Measurements from ENCODE around the gene TFR2.

TFR2 gene

DNA sequence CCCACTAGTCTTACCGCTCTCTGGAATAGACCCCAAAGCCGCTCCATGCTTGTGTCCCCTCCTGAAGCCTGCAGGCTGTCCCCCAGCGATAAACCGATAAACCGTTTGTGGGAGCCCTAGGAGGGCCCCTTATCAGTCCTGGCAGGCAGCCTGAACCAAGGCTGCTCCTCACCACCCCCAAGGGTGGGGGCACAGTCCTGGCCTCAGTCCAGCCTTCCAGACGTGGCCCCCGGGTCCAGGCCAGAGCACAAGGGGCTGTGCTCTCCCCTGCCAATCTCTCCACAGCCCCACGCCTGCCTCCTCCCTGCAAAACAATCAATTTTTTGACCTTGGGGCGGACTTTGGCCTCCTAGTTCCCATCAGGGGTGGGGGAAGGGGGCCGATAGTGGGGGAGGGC lies at the start of gene TFR2:
Gene TFR2 (minus strand): TSS at position 90 of the 397 bp plus-strand sequence. CDS start 43 bp downstream, at position 47.
- no peak for DNase-seq

DNA sequence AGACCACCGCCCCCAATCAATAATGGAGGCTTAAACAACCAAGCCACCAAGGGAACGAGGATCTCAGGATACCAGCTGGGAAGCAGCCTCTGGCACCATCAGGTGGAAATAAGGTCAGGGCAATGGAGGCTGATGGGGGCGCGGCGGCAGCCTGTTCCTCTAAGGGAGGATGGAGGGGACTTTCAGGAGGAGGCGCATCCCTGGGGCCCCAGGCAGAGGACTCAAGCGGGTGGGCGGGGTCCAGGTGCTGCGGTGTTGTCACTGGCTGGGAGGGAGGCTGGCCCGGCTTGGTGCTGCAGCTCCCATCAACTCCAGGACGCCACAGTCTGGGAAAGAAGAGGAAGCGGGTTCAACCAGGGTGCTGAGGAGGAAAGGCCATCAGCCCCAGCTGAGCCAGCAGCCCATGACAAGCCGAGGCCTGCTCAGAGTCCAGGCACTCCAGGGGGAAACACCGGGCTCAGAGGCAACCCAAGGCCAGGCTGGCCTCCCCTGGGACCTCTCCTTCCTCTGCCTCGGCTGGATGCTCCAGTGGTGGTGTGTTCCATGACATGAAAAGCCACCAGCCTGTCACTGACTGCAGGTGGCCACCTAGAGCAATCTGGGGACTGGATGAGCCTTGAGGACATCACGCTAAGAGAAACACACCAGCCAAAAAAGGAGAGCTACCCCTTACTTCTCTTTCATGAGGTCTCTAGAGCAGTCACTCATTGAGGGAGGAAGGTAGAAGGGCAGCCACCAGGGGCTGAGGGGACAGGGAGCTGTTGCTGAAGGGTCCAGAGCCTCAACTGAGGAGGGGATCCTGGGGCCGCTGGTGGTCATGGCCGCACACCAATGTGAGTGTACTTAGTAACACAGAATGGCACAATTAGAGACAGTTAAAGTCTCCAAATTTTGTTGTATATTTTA lies 48.1 kb upstream of the TFR2 start:
- no peak for DNase-seq

DNA sequence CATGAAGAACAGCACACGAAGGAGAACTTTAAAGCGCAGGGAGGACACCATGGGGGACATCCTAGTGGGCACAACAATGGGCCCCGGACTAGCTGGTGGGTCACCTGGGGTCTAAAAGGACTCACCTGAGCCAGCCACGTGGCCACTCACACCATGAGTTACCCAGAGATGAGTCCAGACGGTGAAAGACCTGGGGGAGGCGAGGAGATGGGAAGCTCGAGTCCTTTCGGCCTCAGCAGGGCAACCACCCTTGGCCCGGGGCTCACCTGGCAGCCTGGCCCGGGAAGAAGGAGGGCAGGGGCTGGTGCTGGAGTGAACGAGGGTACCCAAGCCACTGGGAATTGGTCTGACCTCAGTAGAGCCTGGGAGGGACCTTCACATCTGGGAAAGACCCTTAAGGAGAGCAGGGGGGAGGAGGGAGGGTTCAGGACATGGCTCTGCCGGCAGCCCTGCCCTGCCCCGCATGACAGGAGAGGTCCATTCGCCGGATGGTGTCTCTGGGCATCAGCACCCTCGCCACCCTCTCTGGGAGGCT lies 47.0 kb upstream of the TFR2 start:
- DNase-seq = no peak

DNA sequence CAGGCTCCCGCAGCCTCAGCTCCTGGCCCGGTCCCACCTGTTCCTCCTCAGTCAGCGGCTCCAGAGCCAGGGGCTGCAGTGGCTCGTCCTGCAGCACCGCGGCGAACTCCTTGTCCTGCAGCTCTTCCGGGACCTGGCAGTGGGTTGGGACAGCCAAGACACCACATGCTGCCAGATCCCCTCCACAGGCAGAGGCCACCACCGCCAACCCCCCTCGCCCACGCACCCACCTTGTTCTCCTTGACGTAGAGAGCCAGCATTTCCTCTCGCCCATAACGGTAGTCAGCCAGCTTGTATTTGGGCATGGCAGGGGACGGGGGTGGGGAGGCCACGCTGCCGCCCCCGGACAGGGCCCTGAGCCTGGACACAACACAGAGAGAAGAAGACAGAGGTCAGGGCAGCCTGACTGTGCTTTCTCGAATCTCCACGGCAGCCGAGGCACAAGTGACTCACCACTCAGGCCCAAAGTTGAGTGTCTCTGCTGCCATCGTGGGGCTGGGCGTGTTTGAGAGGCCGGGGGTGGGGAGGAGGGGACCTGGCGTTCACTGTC lies 46.5 kb upstream of the TFR2 start:
- DNase-seq = no peak

DNA sequence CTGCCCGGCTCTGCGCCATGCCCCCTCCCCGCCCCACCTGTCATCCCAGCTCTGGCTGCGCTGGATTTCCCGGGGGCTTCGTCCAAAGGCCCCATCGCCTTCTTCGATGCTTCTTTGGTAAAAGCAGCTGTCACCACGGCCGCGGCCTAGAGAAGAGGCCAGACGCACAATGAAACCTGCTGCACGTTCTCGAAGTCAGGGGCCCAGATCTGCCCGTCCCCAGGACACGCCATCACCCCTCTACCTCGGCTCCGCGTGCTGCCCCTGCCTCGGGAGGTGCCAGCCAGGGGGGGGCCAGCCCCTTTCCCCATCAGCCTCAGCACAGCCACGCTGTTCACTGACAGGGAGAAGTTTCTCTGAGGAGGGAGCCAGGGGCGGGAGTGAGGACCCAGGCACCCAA lies 45.9 kb upstream of the TFR2 start:
- no peak for DNase-seq

DNA sequence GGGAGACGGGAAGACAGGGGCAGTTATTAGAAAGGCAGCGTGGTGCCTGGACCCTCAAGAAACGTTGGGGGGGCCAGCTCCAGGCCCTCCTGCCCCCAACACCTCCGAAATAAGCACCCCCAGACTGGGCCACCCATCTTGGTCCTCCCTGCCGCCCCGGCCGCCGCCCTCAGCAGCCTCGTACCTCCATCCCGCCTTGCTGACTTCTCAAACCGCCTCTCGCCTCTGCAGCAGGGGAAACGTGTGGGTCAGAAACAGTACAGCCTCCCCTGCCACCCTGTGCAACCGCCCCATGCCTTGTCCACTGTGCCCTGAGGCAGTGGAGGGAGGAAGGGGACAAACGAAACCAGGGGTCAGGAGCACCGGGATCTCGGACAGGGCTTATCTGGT lies 45.5 kb upstream of the TFR2 start:
- no peak for DNase-seq

DNA sequence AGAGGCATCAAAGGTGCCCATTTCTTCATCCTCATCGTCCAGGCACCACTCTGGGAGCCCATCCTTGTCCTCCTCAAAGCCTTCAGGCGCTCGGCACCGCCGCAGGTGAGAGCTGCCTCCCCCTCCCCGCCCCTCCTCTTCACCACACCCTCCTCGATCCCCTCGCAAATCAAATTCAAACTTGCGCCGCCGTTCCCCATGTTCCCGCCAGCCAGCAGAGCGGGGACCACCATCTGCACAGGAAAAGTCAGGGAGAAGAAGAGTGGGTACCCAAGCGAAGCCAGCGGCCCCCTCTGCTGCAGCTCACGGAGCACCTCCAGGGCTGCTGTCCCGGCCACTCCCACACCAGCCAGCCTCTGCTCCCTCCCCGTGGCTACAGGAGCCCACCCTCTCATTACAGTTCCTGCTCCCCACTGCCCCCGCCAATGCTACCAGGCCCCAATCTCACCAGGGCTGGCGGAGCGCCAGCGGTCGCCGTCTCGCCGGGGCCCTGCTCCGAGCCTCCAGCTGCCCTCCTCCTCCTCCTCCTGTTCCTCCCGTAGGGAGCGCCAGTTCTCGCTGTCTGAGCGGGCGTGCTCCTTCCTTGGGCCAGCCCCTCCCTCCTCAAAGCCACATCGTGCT lies 45.0 kb upstream of the TFR2 start:
- no peak for DNase-seq

DNA sequence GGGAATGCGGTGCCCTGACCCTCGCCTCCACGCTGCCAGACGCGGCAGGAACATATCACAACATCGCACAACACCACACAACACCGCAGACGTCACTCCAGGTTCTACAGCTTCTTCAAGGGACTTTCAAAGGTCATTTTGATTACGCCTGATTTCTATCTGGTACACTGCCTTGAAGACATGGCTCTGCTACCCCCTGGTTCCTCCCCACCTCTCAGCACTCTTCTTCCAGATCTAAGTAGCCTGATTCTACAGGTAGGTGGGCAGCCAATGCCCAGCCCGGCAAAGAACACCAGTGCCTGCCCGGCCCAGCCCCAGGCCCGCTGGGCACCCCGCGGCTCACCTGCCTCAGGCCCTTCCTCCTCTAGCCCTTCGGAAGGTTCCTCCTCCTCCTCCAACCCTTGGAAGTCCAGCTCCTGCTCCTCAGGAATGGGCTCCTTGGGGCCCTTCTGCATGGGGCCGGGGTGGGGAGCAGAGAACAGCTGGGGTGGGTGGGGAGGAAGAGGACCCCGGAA lies 44.3 kb upstream of the TFR2 start:
- DNase-seq = no peak

DNA sequence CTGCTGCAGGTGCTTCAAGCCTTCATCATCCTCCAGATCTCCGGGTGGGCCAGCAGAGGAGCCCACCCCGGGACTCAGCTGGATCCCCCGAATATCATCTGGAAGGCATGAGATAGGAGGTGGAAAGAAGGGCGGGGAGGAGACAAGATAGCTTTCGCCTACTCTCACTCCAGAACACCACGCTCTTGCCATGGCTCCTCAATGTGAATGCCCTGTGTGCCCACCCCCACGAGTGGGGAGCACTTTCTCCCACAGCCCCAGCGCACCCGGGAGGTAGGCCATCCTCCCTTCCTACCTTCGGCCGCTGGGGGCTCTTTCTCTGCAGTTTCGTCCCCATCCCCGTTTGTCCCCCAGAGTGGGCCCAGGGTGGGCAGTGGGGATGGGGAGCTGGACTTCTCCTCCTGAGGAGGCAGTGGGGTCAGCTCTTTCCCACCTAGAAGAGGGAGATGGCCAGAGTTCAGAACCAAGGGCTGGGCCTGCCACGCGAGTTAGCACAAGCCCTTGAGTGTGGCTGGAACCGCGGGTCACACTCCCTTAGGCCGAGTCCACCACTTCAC lies 43.8 kb upstream of the TFR2 start:
- DNase-seq = no peak

DNA sequence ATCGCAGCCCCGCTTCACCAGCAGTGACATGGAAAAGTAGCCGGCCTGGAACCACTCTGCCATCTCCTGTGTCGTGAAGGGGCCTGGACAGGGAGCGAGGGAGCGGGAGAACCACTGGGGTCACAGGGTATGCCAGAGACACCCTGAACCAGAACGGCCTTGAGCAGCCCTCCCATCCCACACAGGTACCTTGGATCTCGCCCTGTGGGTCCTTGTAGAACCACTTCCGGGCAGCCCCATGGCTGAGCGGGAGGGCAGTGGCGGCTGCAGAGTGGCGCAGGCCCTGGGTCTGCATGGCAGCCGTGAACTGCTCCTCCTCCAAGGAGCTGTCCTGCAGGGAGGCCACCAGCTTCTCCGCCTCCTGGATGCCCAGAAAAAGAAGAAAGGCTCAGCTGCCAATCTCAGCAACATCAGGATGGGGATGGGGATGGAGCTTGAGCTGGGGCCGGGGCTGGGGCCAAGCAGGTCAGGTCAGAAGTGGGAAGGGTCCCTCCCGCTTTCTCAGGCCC lies 43.2 kb upstream of the TFR2 start:
- DNase-seq = no peak

DNA sequence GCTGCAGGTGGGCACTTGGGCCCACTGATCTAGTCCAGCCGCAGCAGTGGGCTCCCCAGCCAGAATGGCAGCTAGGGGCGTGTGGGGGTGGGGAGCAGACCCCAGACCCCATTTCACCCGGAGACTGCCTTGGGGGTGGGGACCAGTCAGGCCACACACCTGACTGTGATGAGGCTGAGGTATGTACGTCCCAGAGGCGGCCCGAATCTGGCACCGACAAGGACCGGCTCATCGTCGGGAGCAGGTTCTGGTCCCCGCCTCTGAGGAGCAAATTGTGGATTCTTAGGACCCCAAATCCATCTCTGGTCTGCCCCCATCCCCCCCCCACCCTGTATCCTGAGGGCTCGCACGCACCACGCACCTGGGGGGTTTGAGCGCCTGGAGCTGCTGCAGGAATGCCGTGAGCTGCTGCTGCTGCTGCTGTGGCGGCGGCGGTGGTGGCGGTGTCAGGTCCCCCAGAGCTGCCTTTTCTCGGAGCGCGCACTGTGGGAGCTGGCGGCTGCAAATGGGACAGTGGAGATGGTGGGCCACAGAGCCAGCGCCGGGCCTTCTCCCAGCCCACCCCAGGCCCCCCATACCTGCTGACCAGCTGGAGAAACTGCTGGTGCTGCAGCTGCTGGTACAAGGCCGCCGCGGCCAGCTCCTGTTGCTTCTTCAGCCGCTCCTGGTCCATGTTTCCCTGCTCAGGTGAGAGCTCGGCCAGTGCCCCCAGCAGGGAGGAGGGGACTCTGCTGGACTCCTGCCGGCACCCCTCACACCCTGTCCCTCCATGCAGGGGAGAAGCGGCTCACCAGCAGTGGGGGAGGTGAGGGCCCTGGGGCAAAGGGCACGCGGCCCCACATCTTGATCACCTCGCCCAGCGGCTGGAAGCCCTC lies 42.5 kb upstream of the TFR2 start:
- DNase-seq = no peak

DNA sequence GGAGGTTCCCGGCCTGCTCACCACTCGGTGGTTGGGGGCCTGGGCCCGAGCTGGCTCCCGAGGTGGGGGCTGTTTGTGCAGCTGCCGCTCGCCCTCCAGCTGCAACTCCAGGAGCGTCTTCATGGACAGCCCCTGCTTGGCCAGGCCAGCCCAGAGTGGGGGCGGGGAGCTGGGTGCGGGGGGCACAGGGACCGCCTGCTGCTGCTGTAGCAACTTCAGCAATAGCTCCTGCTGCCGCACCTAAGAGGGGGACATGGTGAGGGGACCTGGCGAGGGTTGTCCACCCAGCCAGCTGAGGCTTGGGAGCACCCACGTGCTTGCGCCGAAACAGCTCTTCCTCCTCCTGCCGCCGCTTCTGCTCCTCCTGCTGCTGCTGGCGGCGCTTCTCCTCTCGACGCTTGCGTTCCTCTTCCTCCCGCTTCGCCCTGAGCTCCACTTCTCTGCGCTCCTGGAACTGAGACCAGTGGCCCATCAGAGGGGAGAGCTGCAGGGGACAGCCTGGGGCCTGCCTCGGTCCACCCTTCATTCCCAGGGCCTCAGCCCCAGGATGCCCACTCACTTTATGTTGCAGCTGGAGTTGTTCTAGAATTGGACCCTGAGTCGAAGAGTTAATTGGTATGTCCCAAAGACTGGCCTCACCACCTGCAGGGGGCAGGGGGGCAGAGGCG lies 41.8 kb upstream of the TFR2 start:
- DNase-seq = no peak

DNA sequence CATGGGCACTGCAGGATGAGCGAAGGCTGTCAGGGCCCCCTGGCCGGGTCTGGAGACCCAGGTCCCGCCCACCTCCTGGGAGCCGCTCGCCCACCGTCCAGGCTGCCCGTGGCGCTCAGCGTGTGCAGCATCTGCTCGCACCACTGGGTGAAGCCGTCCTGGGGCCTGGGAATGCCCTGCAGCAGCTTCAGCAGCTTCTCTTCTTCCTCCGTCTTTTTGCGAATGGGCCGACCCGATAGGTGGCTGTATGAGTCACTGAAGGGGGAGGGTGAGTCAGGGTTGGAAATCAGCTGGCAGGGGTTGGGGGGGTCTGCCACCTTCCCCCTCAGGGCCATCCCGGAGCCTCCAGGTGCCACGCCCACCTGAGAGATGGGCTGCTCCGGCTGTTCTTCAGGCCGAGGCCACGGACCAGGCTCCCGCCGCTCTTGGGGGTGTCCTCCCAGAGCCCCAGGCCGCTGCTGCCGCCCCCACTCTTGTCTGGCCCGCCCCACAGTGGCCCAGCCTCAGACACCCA lies 40.9 kb upstream of the TFR2 start:
- no peak for DNase-seq

DNA sequence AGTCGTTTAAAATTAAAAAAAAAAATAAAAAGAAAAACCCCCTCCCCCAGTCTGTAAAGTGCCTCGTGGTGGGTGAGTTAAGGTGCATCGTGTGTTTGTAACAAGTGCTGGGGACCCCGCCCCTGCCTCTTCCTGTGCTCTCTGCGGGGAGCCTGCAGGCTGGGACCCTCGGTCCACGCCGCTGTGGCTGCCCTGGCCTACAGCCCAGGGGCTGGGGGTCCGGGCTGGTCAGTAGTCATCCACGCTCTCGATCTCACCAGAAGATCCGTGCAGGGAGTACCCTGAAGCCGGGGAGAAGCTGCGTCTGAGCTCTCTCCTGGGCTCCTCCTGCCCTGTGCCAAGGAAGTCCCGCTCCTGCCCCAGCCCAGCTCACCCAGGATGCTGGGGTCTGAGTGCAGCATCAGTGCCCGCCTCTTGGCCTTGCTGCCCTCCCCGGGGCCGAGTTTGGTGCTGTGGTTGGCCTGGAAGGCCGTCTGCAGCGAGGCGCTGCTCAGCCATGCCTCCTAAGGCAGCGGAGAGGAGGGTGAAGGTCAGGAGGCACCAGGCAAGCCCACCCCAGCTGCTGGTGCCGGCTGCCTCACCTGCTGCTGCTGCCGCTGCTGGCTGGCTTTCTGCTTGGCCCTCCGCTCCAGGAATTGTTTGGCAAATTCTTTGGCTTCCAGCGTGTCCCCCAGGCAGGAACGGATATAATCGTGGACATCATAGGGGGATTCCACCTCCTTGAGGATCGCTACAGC lies 40.3 kb upstream of the TFR2 start:
- no peak for DNase-seq

DNA sequence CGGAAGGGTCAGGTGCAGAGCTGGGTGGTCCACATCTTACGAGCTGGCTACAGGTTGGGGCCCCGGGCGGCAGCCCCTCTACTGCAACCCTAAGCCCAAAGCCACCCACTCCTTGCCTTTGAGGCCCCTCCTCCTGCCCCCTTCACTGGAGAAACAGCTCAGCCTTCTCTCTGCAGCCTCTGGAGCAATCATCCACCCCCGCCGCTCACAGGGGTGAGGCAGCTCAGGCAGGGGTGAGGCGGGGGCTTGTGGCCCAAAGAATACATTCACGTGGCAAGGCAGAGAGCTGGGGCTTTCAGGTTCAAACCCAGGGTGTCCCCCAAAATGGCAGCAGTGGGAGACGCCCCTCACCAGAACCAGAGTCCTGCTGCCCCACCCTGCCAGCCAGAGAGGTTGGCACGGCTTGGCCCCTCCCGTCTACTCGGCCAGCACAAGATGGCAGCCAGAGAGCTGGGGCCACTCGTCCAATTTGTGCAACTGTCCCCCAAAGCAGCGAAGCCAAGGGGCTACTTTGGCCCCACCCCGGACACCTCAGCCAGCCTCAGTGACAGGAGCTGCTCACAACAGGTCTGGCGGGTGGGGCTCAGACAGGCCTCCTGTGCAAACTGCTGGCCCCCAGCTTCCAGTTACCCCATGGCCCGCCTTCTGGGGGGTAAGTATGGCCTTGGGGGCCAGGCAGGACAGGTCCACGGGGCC lies 39.4 kb upstream of the TFR2 start:
- DNase-seq = no peak

DNA sequence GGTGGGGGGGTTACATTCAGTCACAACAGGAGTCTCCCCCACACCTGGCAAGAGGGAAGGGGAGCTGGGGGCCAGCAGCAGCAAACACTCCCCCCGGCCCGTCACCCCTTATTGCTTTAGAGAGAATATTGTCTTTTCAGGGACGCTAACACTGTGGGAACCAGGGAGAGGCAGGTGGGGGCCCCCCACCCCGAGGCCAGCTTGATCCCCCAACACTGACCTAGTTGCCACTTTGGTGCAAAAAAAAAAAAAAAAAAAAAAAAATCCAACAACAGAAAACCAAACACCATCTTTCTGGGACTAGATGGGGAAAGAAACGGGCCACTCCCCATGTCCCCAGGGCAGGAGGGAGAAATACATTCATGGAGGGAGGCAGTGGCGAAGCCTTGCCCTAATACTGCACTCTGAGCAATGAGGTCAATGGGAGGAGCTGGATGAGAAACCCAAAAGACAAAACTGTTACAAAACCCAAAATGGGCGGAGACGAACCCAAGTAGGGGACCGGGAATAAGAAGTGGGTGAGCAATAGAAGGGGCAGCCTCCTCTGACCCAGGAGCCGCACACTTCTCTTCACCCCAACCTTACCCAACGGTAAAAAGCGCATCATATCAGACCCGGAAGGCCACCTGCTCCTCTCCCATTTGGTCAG lies 38.7 kb upstream of the TFR2 start:
- no peak for DNase-seq

DNA sequence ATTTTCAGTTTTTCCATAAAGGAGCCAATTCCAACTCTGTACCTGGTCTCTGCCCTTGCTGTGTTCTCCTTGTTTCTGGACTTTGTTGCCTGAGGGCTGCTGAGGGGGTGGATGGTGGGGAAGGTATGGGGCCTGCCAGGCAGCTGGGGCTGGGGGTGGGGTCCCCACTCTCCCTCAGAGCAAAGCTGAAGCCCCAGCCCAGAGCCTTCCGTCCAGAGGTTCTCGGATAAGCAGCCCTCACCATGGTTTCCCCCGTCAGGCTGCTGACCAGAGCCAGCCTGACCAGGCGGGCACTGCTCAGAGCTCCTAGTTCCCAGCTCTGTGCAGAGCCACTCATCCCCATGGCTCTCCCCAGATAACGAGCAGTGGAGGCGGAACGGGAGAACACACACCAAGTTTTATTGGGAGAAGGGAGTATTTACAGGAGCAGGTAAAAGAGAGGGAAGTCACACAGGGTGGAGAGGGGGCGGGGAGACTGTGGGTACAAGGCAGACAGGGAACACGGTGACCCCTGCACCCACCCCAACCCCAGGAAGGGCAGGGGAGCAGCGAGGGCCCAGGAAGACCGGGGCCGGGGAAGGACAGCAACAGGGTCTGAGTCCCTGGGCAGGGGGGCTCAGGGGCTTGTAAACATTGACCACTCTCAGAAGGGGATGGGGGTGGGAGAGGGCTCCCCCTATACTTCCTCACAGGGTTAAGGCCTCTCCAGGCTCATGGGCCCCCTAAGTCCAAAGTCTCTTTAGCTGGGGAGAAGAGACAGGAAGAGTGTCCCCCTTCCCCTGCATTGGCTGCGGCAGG lies 38.0 kb upstream of the TFR2 start:
- DNase-seq = no peak

DNA sequence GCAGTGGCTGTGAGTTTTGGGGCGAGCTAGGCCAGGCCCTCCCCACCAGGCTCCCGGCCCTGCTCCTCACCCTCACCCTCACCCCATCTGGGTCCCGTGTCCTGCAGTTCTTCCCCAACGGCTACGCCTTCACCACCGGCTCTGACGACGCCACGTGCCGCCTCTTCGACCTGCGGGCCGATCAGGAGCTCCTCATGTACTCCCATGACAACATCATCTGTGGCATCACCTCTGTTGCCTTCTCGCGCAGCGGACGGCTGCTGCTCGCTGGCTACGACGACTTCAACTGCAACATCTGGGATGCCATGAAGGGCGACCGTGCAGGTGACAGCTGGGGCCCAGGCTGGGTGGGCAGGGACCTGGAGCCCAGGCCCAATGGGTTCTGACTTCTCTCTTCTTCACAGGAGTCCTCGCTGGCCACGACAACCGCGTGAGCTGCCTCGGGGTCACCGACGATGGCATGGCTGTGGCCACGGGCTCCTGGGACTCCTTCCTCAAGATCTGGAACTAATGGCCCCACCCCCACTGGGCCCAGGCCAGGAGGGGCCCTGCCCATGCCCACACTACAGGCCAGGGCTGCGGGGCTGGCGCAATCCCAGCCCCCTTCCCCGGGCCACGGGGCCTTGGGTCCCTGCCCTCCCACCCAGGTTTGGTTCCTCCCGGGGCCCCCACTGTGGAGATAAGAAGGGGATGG lies 37.1 kb upstream of the TFR2 start:
- no peak for DNase-seq
